ENCODE measurements around the gene PRDM2.

PRDM2 gene

DNA sequence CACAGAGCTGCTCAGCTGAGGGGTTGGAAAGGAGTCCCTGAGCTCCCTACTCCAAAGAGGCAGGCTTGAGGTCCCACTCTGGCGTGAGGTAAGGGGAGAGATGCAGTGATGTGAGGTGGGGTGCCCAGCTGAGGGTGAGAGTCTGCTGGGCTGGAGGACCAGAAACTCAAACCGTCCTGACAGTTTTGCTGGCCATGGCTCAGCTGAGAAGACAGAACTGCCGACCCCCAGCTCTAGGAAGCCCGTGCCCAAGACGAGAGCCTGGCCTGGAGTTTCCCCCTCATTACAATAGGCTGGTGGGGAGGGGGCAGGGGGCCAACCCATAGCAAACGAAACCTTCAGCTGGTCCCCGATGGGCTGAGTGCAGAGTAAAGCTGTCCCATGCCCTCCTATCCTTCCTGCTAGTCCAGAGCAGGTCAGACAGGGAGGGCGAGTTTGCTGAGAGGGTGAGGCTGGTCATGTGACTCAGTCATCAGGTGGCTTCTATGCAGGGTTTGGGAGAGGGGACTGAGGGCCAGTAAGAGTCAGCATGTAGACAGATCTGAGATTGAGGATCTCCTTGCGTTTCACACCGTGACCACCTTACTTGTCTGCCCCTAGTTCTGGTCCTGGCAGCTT lies 129.3 kb downstream of the PRDM2 start:
- DNase-seq (ENCODE audit: extremely low read depth in 1 of 2, low read depth in 1 of 2): no peak

DNA sequence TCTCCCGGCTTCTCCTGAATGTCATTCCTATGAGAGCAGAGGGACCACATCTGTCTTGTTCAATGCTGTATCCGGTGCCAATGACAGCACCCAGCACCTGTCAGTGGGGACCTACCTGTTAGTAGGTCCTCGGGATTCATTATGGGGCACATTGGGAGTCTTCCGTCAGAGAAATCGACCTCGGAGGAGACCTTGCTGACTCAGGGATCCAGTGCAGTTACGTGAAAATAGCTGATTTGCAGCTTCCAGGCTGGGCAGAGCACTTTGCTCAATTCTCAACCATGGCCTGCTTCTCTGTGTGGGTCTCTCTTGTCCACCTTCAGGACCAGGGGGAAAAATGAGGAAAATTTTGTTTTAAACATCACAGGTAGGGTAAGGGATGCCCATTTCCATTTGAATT lies 130.2 kb downstream of the PRDM2 start:
- no peak for DNase-seq (ENCODE audit: extremely low read depth in 1 of 2, low read depth in 1 of 2)

DNA sequence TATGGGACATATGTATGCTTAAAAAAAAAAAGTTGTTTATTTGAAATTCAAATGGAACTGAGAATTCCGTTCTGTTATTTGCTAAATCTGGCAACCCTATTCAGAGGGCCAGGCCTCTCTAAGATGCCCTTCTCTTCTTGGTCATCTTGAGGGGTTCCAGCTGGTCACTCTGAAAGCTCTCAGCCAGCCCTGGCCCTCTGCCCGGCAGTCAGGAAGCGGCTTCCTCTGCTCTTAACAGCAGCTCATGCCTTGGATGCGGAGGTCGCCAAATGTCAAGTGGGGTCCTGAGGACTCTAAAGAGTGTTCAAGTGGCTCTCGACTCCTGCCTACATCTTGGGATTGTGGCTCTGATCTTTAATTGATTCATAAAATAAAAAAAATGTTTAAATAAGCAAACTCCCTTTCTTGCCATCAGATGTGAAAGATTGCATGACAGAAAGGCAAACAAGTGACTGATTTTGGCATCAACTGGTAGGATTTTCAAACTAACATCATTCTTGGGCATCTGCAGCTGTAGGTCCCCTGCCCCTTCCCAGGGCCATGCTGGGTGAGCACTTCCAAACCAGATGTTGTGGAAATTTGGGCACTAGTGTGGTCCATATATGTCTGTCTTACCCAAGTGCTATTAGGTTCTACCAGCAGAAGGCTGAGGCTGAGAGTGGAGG lies 130.8 kb downstream of the PRDM2 start:
- no peak for DNase-seq (ENCODE audit: extremely low read depth in 1 of 2, low read depth in 1 of 2)

- no peak for DNase-seq (ENCODE audit: extremely low read depth in 1 of 2, low read depth in 1 of 2)
Measured at GRCh38 chr1:13832100-13832499, 132.1 kb downstream of the PRDM2 start.

DNA sequence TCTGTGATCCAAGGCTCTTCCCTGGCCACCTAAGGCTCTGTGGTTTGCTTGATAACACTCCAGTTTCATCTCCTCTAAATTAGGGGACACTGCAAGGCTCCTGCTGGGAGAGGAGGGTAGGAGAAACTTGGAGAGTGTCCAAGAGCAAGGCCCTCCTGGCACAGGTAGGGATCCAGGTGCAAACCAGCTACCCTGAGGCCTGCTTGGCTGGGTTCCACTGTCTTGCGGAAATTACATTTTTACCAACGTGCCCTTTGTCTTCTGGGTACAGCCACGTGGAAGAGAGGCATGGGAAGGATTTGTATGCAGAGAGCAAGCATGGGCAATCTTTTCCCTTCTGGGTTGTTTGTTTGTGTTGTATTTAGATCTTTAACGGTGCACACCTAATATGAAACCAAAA lies 132.5 kb downstream of the PRDM2 start:
- DNase-seq (ENCODE audit: extremely low read depth in 1 of 2, low read depth in 1 of 2): no peak

DNA sequence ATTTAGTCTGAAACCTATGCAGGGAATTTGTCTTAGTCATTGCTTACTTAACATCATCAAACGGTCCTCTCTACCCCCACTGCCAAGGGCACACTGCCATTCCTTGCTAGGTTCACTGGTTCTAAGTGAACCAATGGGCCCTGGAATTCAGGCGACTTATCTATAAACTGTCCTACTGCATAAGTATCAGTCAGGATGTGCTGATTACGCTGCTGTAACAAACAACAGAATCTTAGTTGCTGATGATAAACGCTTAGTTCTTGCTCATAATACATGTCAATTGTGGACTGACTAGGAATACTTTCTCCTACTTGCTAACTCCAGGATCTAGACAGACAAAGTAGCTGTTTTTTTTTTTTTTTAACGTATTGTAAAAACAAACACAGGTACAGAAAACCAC lies 136.1 kb downstream of the PRDM2 start:
- no peak for DNase-seq (ENCODE audit: extremely low read depth in 1 of 2, low read depth in 1 of 2)

DNA sequence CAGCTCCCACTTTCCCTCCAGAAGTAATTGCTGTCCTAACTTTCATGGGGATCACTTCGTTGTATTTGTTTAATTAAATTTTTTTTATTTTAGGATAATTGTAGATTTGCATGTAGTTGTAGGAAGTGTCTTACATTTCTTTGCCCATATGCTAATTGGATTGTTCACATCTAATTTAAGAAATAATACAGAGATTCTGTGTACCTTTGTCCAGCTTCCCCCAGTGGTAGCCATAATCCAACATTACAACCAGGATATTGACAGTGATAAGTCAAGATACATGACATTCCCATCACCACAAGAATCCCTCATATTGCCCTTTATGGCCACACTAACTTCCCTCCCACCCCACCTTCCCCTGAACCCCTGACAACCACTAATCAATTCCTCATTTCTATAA lies 136.6 kb downstream of the PRDM2 start:
- DNase-seq (ENCODE audit: extremely low read depth in 1 of 2, low read depth in 1 of 2): no peak

DNA sequence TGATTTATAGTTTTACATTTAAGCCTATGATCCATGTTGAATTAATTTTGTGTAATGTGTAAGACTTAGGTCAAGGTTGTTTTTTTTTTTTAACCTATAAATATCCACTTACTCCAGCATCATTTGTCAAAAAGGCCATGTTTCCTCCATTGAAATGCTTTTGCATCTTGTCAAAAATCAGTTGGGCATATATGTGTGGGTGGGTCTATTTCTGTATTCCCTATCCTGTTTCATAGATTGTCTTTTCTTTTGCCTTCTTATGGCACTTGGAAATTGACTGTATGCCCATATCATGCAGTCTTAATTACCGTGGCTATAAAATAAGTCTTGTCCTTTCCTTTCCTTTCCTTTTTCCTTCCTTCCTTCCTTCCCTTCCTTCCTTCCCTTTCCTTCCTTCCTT lies 138.2 kb downstream of the PRDM2 start:
- DNase-seq (ENCODE audit: extremely low read depth in 1 of 2, low read depth in 1 of 2): no peak

DNA sequence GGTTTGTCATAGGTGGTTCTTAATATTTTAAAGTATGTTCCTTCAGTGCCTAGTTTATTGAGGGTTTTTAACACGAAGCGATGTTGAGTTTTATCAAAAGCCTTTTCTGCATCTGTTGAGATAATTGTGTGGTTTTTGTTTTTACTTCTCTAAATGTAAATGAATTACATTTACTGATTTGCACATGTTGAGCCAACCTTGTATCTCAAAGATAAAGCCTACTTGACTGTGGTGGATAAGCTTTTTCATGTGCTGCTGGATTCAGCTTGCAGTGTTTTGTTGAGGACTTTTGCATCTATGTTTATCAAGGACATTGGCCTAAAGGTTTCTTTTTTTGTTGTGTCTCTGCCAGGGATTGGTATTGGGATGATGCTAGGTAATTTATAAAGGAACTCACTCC lies 142.5 kb downstream of the PRDM2 start:
- DNase-seq (ENCODE audit: extremely low read depth in 1 of 2, low read depth in 1 of 2): no peak

- DNase-seq (ENCODE audit: extremely low read depth in 1 of 2, low read depth in 1 of 2): no peak
Measured at GRCh38 chr1:13851726-13852125, 151.7 kb downstream of the PRDM2 start.

- DNase-seq (ENCODE audit: extremely low read depth in 1 of 2, low read depth in 1 of 2): no peak
Measured at GRCh38 chr1:13855554-13855953, 155.6 kb downstream of the PRDM2 start.

DNA sequence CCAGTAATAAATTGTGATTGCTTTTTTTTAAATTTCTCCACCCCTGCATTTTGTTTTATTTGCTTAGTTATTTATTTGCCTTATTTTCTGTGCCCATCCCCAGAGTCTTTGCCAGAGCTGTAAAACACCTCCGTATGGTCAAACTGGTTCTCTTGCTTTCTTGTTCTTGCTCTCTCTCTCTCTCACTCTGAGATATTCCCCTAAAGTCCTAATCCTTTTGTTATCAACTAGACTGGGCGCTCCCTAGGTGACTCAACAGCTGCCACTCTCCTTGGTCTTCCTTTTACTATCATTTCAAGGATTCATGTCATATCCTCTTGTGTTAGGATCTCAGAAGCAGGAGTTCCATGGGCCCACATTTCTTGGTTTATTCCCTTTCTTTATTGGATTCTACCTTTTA lies 160.0 kb downstream of the PRDM2 start:
- no peak for DNase-seq (ENCODE audit: extremely low read depth in 1 of 2, low read depth in 1 of 2)

DNA sequence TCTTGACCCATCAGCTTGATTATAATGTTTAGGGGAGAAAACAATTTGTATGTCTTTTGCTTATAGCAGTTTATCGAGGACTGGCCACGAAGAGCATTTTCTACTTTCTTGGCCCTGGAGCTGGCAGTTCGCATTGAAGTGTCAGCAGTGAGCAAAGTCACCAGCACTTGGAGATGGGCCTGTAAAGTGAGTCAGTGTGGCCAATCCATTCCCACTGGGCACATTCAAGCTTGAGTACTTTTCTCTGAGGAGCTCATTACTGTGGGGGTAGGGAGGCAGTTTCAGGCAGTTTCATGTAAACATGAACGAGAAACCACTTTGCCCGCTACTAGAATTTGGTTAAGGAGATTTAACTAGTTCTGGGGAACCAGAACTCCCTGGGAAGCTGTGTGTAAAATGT lies 164.8 kb downstream of the PRDM2 start:
- DNase-seq (ENCODE audit: extremely low read depth in 1 of 2, low read depth in 1 of 2): no peak

DNA sequence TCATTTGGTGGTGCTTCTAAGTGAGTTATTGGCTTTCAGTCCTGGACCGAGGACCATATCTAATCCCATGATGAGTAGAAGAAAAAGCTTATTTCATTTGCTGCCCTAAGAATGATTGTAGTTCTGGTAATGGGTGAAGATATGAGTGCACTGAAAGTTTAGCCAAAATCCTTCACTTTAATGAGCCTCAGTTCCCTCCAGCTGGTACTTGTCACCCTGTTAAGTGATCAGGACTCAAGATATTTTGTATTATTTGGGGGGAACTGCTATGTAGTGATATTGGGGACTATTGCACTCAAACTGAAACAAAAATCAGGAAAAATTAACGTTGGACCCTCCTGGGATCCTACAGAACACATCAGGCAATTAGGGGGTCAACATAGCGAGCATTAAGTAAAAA lies 165.9 kb downstream of the PRDM2 start:
- DNase-seq (ENCODE audit: extremely low read depth in 1 of 2, low read depth in 1 of 2): no peak

DNA sequence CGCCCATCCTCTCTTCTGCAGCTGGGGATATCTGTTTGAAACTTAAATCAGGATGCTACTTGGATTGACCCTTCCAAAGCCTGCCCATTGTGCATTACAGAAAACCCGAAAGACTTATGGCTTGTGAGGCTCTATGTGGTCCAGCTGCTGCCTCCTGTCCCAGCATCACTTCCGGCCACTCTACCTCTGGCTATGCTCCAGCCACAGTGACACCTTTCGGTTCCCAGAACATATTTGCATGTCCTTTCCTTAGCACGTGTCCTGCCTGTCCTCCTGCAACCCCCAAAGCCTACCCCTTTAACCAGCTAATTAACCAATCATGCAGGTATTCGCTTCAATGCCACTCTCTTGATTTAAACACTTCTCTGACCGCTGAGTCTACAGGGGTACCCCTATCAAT lies 167.6 kb downstream of the PRDM2 start:
- DNase-seq (ENCODE audit: extremely low read depth in 1 of 2, low read depth in 1 of 2): no peak

GRCh38 chr1:13869172-13869797 lies 169.3 kb downstream of the PRDM2 start:
- DNase-seq (ENCODE audit: extremely low read depth in 1 of 2, low read depth in 1 of 2): no peak

DNA sequence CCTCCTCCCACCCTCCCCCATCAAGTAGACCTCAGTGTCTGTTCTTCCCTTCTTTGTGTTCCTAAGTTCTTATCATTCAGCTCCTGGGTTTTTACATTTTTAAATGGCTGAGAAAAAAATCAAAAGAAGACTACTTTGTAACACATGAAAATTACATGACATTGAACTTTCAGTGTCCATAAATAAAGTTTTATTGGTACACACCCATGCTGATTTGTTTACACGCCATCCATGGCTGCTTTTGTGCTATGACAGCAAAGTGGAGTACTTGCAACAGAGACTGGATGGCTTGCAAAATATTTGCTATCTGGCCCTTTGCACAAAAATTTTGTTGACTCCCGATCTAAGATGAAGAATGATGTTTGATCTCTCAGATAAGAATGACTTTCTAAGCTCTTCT lies 171.4 kb downstream of the PRDM2 start:
- DNase-seq (ENCODE audit: extremely low read depth in 1 of 2, low read depth in 1 of 2): no peak

DNA sequence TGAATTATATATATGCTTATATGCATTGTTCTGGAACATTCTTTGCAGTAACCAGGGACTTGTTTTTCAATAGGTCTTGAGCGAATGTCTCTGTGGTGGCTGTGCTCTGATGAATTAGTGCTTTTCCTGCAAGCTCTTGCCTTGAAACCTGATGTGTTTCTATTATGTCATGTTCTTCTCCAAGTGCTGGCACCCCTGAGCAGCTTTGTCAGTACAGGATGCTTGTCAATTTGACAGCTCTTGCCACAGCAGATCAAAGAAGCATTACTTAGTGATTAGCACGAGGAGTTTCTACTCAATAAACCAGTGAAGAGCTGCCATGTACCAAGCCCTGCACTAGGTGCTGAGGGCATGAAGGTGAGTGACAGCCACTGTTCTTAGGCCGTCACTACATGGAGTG lies 171.9 kb downstream of the PRDM2 start:
- no peak for DNase-seq (ENCODE audit: extremely low read depth in 1 of 2, low read depth in 1 of 2)

DNA sequence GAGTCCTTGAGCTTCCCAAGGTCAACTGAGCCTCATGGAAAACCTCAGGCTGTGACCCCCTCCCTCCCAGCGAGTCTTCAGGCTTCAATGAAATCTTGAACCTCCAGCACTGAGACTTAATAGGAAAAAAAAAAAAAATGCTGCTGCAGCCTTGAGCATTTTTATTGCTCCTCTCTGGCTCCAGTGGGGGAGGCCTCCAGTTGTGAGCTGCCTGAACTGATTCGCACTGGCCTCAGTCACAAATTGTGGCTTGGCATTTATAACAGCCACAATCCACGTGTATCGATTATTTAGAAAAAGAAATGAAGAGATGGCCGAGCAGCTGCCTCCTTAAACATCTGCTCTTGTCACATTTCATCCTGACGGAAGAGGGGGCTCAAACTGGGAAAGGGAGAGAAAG lies 173.0 kb downstream of the PRDM2 start:
- no peak for DNase-seq (ENCODE audit: extremely low read depth in 1 of 2, low read depth in 1 of 2)
